Immature natural killer cell (primary cell): ENCODE data around the gene CYP46A1. TPM values are rescaled to one million over a fixed set of nuclear protein-coding genes. Genes with fewer than 3 reads are reported as not detected.

Source experiments
- DNase-seq, 3 donors: peaks; one replicate each; pipeline ENCODE4 v3.0.0; 2022; ENCODE audit warnings: mixed read lengths in 1 of 3
- H3K27ac Mint-ChIP-seq, 6 donors: one replicate each; pipeline ENCODE4 v1.8.0; 2020; ENCODE audit warnings: mixed read lengths in 6 of 6, mild to moderate bottlenecking in 5 of 6, inconsistent platforms in 4 of 6, moderate library complexity in 3 of 6
- H3K27me3 Mint-ChIP-seq, 3 donors: one replicate each; pipeline ENCODE4 v1.8.0; 2020 to 2021; ENCODE audit warnings: low read depth in 3 of 3, mild to moderate bottlenecking in 3 of 3, mixed read lengths in 3 of 3, moderate library complexity in 3 of 3, inconsistent platforms in 1 of 3
- H3K36me3 Mint-ChIP-seq, 3 donors: one replicate each; pipeline ENCODE4 v1.8.0; 2020; ENCODE audit warnings: mixed read lengths in 3 of 3, inconsistent platforms in 2 of 3, mild to moderate bottlenecking in 2 of 3
- H3K4me1 Mint-ChIP-seq, 2 donors: one replicate each; pipeline ENCODE4 v1.8.0; 2020; ENCODE audit warnings: inconsistent platforms in 2 of 2, mild to moderate bottlenecking in 2 of 2, mixed read lengths in 2 of 2, moderate library complexity in 1 of 2
- H3K4me3 Mint-ChIP-seq, 5 donors: one replicate each; pipeline ENCODE4 v1.8.0; 2020; ENCODE audit warnings: mild to moderate bottlenecking in 5 of 5, mixed read lengths in 5 of 5, inconsistent platforms in 3 of 5, moderate library complexity in 3 of 5
- H3K9me3 Mint-ChIP-seq, 6 donors: one replicate each; pipeline ENCODE4 v1.8.0; 2020; ENCODE audit warnings: mild to moderate bottlenecking in 6 of 6, mixed read lengths in 6 of 6, inconsistent platforms in 4 of 6, moderate library complexity in 3 of 6
- polyA plus RNA-seq, 3 donors: library from polyadenylated mRNA; unstranded; fragments of 300-500 nt; fragmentation: Illumina TruSeq; gene quantifications; one replicate each; pipeline ENCODE4 v1.2.3, GENCODE V29; 2021

The CYP46A1 gene
- polyA plus RNA-seq, 3 donors from 2014 or later = not detected

DNA sequence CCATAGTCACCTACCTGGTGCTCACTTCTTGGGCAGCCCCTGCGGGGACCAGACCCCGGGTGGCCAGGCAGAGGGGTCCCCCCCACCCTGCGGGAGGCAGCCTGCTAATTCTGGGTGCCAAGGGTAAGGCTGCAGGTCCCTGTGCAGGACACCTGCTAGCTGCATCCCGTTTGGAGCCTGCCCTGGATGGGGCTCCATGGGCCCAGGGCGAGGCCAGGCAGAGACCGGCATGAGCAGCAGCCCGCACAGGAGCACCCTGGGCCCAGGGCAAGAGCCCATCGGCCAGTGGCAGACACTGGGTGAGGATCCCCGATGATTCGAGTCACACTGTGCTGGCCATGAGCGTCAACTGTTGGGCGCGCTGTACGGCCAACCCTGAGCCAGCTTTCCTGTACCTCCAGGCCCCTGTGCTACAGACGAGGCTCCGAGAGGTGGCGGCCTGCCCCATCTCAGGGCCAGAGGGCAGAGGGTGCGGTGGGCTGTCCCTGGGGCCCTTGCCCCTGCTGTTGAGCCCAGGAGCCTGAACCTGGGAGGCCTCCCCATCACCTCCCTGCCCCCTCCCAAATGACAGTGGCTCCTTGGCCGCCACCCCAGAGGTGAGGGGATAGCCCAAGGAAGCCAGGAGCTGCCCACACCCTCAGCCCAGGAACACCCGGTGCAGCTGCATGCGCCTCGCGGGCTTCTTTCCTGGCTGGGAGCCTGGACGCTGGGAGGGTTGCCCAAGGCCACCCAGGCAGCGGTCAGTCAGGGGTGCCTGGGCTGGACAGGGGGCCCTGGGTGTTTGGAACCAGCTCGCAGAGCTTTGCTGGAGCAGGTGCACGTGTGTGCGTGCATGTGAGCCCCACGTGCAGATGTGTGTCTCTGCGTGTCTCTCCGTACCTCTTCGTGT lies 47.7 kb downstream of the CYP46A1 start:
- H3K4me3 Mint-ChIP-seq = no peak overlapping the region
- H3K4me1 Mint-ChIP-seq = no peaks in the 10 kb centered on the region
- H3K9me3 Mint-ChIP-seq = no peaks in the 10 kb centered on the region
- peaks cover 7 to 20% (median 8%) of the 10 kb centered on the region in 3 donors for H3K27me3 Mint-ChIP-seq
- H3K36me3 Mint-ChIP-seq = no peaks in the 10 kb centered on the region
- H3K27ac Mint-ChIP-seq = no peak overlapping the region
- DNase-seq = no peak

- Mint-ChIP-seq H3K27me3 (peaks cover 11 to 25% (median 12%) of the 10 kb centered on the region in 3 donors), H3K27ac (no peak overlapping the region), H3K4me3 (no peak overlapping the region), H3K9me3 (no peaks in the 10 kb centered on the region), H3K36me3 (no peaks in the 10 kb centered on the region), H3K4me1 (no peaks in the 10 kb centered on the region)
- DNase-seq = no peak
Measured at GRCh38 chr14:99732436-99733210, 48.5 kb downstream of the CYP46A1 start.

GRCh38 chr14:99733211-99733539 lies 49.1 kb downstream of the CYP46A1 start:
- H3K4me3 Mint-ChIP-seq = no peak overlapping the region
- H3K36me3 Mint-ChIP-seq = no peaks in the 10 kb centered on the region
- peaks cover 11 to 25% (median 12%) of the 10 kb centered on the region in 3 donors for H3K27me3 Mint-ChIP-seq
- no peaks in the 10 kb centered on the region for H3K9me3 Mint-ChIP-seq
- no peaks in the 10 kb centered on the region for H3K4me1 Mint-ChIP-seq
- DNase-seq = no peak
- no peak overlapping the region for H3K27ac Mint-ChIP-seq

DNA sequence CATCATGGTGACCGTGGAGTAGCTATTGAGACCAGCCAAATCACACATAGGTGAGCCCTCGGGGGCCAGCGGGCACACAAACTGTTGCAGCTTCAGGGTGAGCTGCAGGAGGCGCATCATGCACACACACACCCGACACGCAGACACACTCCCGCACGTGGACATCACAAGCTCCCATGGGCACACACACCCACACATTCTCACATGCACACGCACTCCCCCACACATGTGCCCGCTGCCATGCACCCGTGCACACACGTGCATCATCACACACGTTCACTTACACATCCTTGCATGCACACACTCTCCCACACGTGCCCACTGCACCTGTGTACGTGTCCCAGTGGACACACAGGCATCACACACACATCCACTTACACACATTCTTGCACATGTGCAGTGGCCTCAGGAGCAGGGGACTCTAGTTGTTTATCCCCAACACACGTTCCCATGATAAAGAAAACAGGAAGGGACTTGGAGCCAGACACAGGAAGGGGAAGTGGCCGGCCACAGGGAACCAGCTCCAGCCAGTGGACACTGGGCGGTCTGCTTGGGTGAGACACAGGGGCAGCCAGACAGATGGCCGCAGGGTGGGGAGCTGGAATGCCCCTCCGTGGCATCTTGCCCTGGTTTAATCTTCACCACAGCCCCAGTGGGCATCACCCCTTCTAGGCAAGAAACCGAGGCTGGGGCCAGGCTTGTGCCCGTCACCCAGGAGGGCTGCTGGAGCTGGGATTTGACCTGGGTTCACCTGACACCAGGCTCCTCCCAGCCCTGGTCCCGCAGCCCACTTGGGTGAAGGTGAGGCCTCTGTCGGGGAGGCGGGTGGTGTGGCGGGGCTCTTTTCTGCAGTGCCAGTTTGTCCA lies 49.7 kb downstream of the CYP46A1 start:
- Mint-ChIP-seq H3K27ac (no peak overlapping the region), H3K9me3 (no peaks in the 10 kb centered on the region), H3K36me3 (no peaks in the 10 kb centered on the region), H3K4me1 (no peaks in the 10 kb centered on the region), H3K27me3 (peaks cover 10 to 21% (median 11%) of the 10 kb centered on the region in 3 donors), H3K4me3 (no peak overlapping the region)
- no peak for DNase-seq

GRCh38 chr14:99734406-99735051 lies 50.4 kb downstream of the CYP46A1 start:
- Mint-ChIP-seq H3K27ac (no peak overlapping the region), H3K4me1 (no peaks in the 10 kb centered on the region), H3K36me3 (no peaks in the 10 kb centered on the region), H3K4me3 (no peak overlapping the region), H3K9me3 (no peaks in the 10 kb centered on the region), H3K27me3 (peaks cover 10 to 17% (median 11%) of the 10 kb centered on the region in 3 donors)
- DNase-seq = no peak

- Mint-ChIP-seq H3K4me3 (no peak overlapping the region), H3K27ac (no peak overlapping the region), H3K36me3 (no peaks in the 10 kb centered on the region), H3K9me3 (no peaks in the 10 kb centered on the region), H3K27me3 (peaks cover 10 to 14% (median 14%) of the 10 kb centered on the region in 3 donors), H3K4me1 (no peaks in the 10 kb centered on the region)
- DNase-seq = no peak
Measured at GRCh38 chr14:99735189-99736135, 51.4 kb downstream of the CYP46A1 start.

GRCh38 chr14:99736603-99737371 lies 52.7 kb downstream of the CYP46A1 start:
- no peaks in the 10 kb centered on the region for H3K36me3 Mint-ChIP-seq
- peaks cover 8 to 17% (median 9%) of the 10 kb centered on the region in 3 donors for H3K27me3 Mint-ChIP-seq
- no peak overlapping the region for H3K27ac Mint-ChIP-seq
- no peaks in the 10 kb centered on the region for H3K4me1 Mint-ChIP-seq
- H3K4me3 Mint-ChIP-seq = no peak overlapping the region
- DNase-seq = no peak
- no peaks in the 10 kb centered on the region for H3K9me3 Mint-ChIP-seq

- Mint-ChIP-seq H3K27ac (no peak overlapping the region), H3K4me3 (no peak overlapping the region), H3K9me3 (no peaks in the 10 kb centered on the region), H3K4me1 (no peaks in the 10 kb centered on the region), H3K27me3 (peaks cover 8 to 17% (median 9%) of the 10 kb centered on the region in 3 donors), H3K36me3 (no peaks in the 10 kb centered on the region)
- DNase-seq = no peak
Measured at GRCh38 chr14:99737451-99737951, 53.4 kb downstream of the CYP46A1 start.

GRCh38 chr14:99737956-99738667 lies 54.0 kb downstream of the CYP46A1 start:
- peaks cover 8 to 16% (median 9%) of the 10 kb centered on the region in 3 donors for H3K27me3 Mint-ChIP-seq
- no peaks in the 10 kb centered on the region for H3K4me1 Mint-ChIP-seq
- no peak overlapping the region for H3K4me3 Mint-ChIP-seq
- no peak overlapping the region for H3K27ac Mint-ChIP-seq
- DNase-seq = no peak
- H3K9me3 Mint-ChIP-seq = no peaks in the 10 kb centered on the region
- no peaks in the 10 kb centered on the region for H3K36me3 Mint-ChIP-seq

GRCh38 chr14:99740411-99740810 lies 56.3 kb downstream of the CYP46A1 start:
- Mint-ChIP-seq H3K9me3 (no peaks in the 10 kb centered on the region), H3K27ac (no peak overlapping the region), H3K27me3 (peaks cover 8 to 18% (median 13%) of the 10 kb centered on the region in 3 donors), H3K4me3 (no peak overlapping the region), H3K36me3 (no peaks in the 10 kb centered on the region), H3K4me1 (no peaks in the 10 kb centered on the region)
- DNase-seq = no peak

GRCh38 chr14:99741227-99741976 lies 57.3 kb downstream of the CYP46A1 start:
- no peak overlapping the region for H3K27ac Mint-ChIP-seq

More at GRCh38 chr14:99741227-99741976, 57.3 kb downstream of the CYP46A1 start:
- no peak for DNase-seq
- peaks cover 8 to 21% (median 13%) of the 10 kb centered on the region in 3 donors for H3K27me3 Mint-ChIP-seq
- no peak overlapping the region for H3K4me3 Mint-ChIP-seq
- H3K36me3 Mint-ChIP-seq = no peaks in the 10 kb centered on the region
- H3K4me1 Mint-ChIP-seq = no peaks in the 10 kb centered on the region
- no peaks in the 10 kb centered on the region for H3K9me3 Mint-ChIP-seq
